Body of pancreas (tissue), 4 donors: ENCODE data around the gene CCND1. TPM values are rescaled to one million over a fixed set of nuclear protein-coding genes. Genes with fewer than 3 reads are reported as not detected.

Source experiments
- ATAC-seq: fragments of 150-250 bp; one replicate; pipeline ENCODE4 v1.9.1; 2016
- DNase-seq, 4 donors: peaks; one replicate each; pipeline ENCODE4 v3.0.0-alpha.2; 2019
- H3K27ac ChIP-seq, 4 donors: fragments of 200-600 bp; sonication (generic); 1 replicate in 3 of 4; 2 replicates in 1 of 4; pipeline versions ENCODE4 v1.5.1 to v1.6.1; 2016 to 2019; ENCODE audit warnings: mild to moderate bottlenecking in 1 of 4, mixed read lengths in 1 of 4, moderate library complexity in 1 of 4
- H3K27me3 ChIP-seq, 2 donors: fragments of 200-600 bp; sonication (generic); one replicate each; pipeline ENCODE4 v1.6.0; 2016; ENCODE audit warnings: mild to moderate bottlenecking in 1 of 2
- H3K36me3 ChIP-seq, 2 donors: fragments of 200-600 bp; sonication (generic); replicated peaks in 1 of 2; 2 replicates each; pipeline ENCODE4 v1.5.1; 2016; ENCODE audit warnings: low read depth in 2 of 2; ENCODE audit not compliant: insufficient read depth in 1 of 2
- H3K4me1 ChIP-seq: fragments of 200-600 bp; sonication (generic); one replicate; pipeline ENCODE4 v1.6.0; 2016
- H3K4me3 ChIP-seq, 2 donors: fragments of 200-600 bp; sonication (generic); 1 replicate in 1 of 2; 2 replicates in 1 of 2; pipeline ENCODE4 v1.5.1; 2016 to 2019
- H3K9me3 ChIP-seq, 3 donors: fragments of 200-600 bp; sonication (generic); 1 replicate in 2 of 3; 2 replicates in 1 of 3; pipeline ENCODE4 v1.5.1; 2016
- POLR2A ChIP-seq, 3 donors: fragments of 450-650 bp; IDR thresholded peaks; one replicate each; pipeline ENCODE4 v1.6.1; 2016; ENCODE audit warnings: antibody characterized with exemption in 3 of 3, mild to moderate bottlenecking in 2 of 3
- WGBS, 2 donors: methylation state at CpG; one replicate each; pipeline ENCODE4 v1.1.5; 2017; 5-methylcytosine and 5-hydroxymethylcytosine counted together
- intact Hi-C: fragments of 100-400 bp; cut with DNase I; formaldehyde crosslinking; loops from one replicate; pipeline ENCODE4 v1.15.1; 2023
- total RNA-seq, 2 donors: library from RNA; depleted of rRNA; stranded (reverse); fragments of >200 nt; gene quantifications; one replicate each; pipeline ENCODE4 v1.1.0, GENCODE V29; 2016
- TF ChIP-seq, protein P1 (sequence below), 7 experiments: fragments of 450-650 bp in 4 of 7; fragments of 200-600 bp in 3 of 7; sonication (generic) in 3 of 7; IDR thresholded peaks; one replicate each; pipeline ENCODE4 v1.5.1; 2016 to 2019; ENCODE audit warnings: antibody characterized with exemption in 7 of 7

Gene CCND1
- total RNA-seq, 2 donors from 2014 or later, result 90.3 to 201 TPM

DNA sequence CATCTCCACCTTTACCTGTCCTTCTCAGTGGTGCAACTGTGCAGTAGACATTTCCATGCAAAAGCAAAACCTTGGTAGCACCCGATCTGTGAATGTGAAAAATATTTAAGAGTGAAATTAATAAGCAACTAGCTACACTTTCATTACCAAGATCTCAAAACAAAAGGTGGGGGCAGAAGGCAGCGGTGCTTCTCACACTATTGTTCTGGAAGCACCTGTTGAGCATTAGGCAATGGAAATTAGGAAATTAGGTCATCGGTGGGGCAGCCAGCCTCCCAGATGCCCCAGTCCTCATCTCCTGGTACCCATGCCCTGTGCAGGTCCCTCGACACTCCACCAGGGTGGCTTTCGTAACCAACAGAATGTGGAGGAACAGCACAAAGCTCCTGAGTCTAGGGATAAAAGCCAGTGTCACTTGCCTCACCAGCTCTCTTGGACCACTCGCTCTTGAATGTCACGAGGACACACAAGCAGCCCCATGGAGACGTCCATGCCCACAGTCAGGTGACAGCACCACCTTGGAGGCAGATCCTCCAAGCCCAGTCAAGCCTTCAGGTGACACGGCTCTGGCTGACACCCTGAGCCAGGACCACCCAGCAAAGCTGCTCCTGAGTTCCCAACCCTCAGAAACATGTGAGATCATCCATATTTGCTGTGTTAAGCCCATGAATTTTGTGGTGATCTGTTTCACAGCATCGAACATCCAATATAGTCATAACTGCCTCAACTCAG lies 30.9 kb downstream of the CCND1 start:
- ATAC-seq, result no peak
- Histone ChIP-seq H3K27me3 (no peaks in the 10 kb centered on the region), H3K36me3 (peaks cover 0 to under 1% of the 10 kb centered on the region in 2 donors), H3K4me3 (no peak overlapping the region), H3K27ac (no peak overlapping the region), H3K4me1 (peaks cover 26% of the 10 kb centered on the region), H3K9me3 (no peaks in the 10 kb centered on the region)
- TF ChIP-seq POLR2A (IDR thresholded peaks at IDR 0.05), result no peak
- TF ChIP-seq, protein P1, sequence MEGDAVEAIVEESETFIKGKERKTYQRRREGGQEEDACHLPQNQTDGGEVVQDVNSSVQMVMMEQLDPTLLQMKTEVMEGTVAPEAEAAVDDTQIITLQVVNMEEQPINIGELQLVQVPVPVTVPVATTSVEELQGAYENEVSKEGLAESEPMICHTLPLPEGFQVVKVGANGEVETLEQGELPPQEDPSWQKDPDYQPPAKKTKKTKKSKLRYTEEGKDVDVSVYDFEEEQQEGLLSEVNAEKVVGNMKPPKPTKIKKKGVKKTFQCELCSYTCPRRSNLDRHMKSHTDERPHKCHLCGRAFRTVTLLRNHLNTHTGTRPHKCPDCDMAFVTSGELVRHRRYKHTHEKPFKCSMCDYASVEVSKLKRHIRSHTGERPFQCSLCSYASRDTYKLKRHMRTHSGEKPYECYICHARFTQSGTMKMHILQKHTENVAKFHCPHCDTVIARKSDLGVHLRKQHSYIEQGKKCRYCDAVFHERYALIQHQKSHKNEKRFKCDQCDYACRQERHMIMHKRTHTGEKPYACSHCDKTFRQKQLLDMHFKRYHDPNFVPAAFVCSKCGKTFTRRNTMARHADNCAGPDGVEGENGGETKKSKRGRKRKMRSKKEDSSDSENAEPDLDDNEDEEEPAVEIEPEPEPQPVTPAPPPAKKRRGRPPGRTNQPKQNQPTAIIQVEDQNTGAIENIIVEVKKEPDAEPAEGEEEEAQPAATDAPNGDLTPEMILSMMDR (IDR thresholded peaks at IDR 0.05), result no peak
- no peak for DNase-seq
- WGBS, 2 donors, result 81% methylated on average over 6 to 10 of the region's 10 CpGs
- intact Hi-C loops, result no loop called here

- no peaks in the 10 kb centered on the region for H3K27me3 ChIP-seq
- H3K27ac ChIP-seq, result peak overlapping the region; percentile 47 to 82 (median 69)
- H3K9me3 ChIP-seq, result no peaks in the 10 kb centered on the region
- peak overlapping the region; percentile 84 to 94 for H3K4me3 ChIP-seq
- intact Hi-C loops, result no loop called here
- H3K4me1 ChIP-seq, result peaks cover 26% of the 10 kb centered on the region
- DNase-seq, result peak in 2 of 4 donors; percentile 27 to 39
- H3K36me3 ChIP-seq, result no peaks in the 10 kb centered on the region
- TF ChIP-seq POLR2A (IDR thresholded peaks at IDR 0.05), result no peak
- TF ChIP-seq, protein P1 (IDR thresholded peaks at IDR 0.05), result no peak
- 11 to 22% methylated on average over 15 to 18 of the region's 18 CpGs for WGBS, 2 donors
- no peak for ATAC-seq
Observed at GRCh38 chr11:69674267-69674885, 33.4 kb downstream of the CCND1 start.

DNA sequence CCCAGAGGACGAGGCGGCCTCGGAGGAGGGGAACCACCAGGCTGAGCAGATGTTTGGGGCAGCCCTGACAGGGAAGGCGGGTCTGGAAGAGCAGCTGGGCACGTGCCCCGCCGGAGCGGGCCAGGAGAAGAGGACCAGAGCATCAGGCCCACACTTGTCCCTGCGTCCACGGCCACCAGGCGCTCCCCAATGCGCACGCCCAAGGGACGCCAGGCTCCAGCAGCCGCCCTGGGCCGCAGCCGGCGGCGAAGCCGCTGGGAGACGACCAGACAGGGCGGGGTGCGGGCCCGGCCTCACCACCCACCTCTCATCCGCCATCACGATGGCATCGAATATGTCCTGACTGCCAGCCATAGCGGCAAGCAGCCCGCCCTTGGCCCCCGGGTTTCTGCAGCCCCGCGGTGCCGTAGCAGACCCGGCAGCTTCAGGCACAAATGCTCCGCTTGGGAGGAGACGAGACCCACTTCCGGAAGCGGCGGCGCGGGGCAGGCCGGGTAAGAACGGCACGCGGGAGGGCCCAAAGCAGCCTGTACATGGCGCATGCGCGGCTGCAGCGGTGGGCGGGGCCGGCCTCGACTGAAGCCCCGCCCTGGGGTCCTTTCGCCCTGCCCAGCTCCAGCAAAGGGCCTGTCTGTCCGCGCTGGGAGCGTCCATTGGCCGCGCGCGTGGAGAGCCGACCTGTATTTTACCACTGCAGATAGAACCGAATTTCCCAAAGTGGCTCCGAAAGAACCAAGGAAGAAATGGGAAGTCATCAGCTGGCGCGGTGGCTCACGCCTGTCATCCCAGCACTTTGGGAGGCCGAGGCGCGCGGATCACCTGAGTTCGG lies 34.1 kb downstream of the CCND1 start, which contains the start of gene LTO1:
Gene LTO1, minus strand, starts transcription at position 468 of the 829 bp plus-strand sequence. Its CDS starts 114 bp downstream, at position 354.
- H3K4me3 ChIP-seq, result peak within 1 kb of the TSS; percentile 84 to 94
- no peaks in the 10 kb centered on the region for H3K27me3 ChIP-seq
- peak within 1 kb of the TSS; percentile 47 to 82 (median 69) for H3K27ac ChIP-seq
- H3K36me3 ChIP-seq, result no peaks in the 10 kb centered on the region
- peak; percentile 96 to 98 (median 97) for DNase-seq
- H3K9me3 ChIP-seq, result no peaks in the 10 kb centered on the region
- ATAC-seq, result peak; percentile 99
- intact Hi-C loops, result no loop called here
- TF ChIP-seq POLR2A (IDR thresholded peaks at IDR 0.05), result peak; percentile 65 to 85 (median 83)
- TF ChIP-seq, protein P1 (IDR thresholded peaks at IDR 0.05), result no peak
- WGBS, 2 donors, result 2 to 16% methylated on average over 17 to 72 of the region's 72 CpGs
- H3K4me1 ChIP-seq, result peaks cover 25% of the 10 kb centered on the region

- 55 to 63% methylated on average over 2 of the region's 2 CpGs for WGBS, 2 donors
- TF ChIP-seq, protein P1 (IDR thresholded peaks at IDR 0.05), result no peak
- no peak for TF ChIP-seq POLR2A (IDR thresholded peaks at IDR 0.05)
- ATAC-seq, result no peak
Observed at GRCh38 chr11:69677749-69678148, 36.8 kb downstream of the CCND1 start.

More at GRCh38 chr11:69677749-69678148, 36.8 kb downstream of the CCND1 start:
- no peak overlapping the region for H3K4me3 ChIP-seq
- intact Hi-C loops, result no loop called here
- H3K27me3 ChIP-seq, result no peaks in the 10 kb centered on the region
- H3K36me3 ChIP-seq, result no peaks in the 10 kb centered on the region
- peaks cover 19% of the 10 kb centered on the region for H3K4me1 ChIP-seq
- no peak overlapping the region for H3K27ac ChIP-seq
- DNase-seq, result no peak
- H3K9me3 ChIP-seq, result no peaks in the 10 kb centered on the region
